Mesodermal cell (in vitro differentiated cells): ENCODE data around the gene APP.
A peak's percentile ranks its signal among the peaks of the same experiment; 100 is the strongest.

Source experiments
- H3K27ac ChIP-seq: 2 replicates; pipeline ENCODE4 v1.7.0; 2013; ENCODE audit warnings: mild to moderate bottlenecking, low read depth, low read length, moderate library complexity; ENCODE audit not compliant: severe bottlenecking
- H3K36me3 ChIP-seq: 2 replicates; pipeline ENCODE4 v1.7.1; 2013; ENCODE audit warnings: mild to moderate bottlenecking, low read length, moderate library complexity; ENCODE audit not compliant: control insufficient read depth, insufficient read depth
- H3K4me1 ChIP-seq: one replicate; pipeline ENCODE4 v1.7.1; 2013; ENCODE audit warnings: mild to moderate bottlenecking, low read length; ENCODE audit not compliant: insufficient read depth, control insufficient read depth, poor library complexity, severe bottlenecking
- H3K4me3 ChIP-seq: 2 replicates; pipeline ENCODE4 v1.7.0; 2013; ENCODE audit warnings: low read length, control low read depth, mild to moderate bottlenecking; ENCODE audit not compliant: insufficient read depth, poor library complexity, severe bottlenecking; ENCODE audit errors: extremely low read depth
- H3K9me3 ChIP-seq: 2 replicates; pipeline ENCODE4 v1.7.1; 2013; ENCODE audit warnings: mild to moderate bottlenecking, low read length, moderate library complexity; ENCODE audit not compliant: control insufficient read depth
- WGBS, 2 experiments: methylation state at CpG; one replicate each; pipeline ENCODE4 v1.1.5; 2013; ENCODE audit warnings: missing lambda C conversion rate in 2 of 2; ENCODE audit not compliant: insufficient coverage in 2 of 2; 5-methylcytosine and 5-hydroxymethylcytosine counted together

Gene APP

DNA sequence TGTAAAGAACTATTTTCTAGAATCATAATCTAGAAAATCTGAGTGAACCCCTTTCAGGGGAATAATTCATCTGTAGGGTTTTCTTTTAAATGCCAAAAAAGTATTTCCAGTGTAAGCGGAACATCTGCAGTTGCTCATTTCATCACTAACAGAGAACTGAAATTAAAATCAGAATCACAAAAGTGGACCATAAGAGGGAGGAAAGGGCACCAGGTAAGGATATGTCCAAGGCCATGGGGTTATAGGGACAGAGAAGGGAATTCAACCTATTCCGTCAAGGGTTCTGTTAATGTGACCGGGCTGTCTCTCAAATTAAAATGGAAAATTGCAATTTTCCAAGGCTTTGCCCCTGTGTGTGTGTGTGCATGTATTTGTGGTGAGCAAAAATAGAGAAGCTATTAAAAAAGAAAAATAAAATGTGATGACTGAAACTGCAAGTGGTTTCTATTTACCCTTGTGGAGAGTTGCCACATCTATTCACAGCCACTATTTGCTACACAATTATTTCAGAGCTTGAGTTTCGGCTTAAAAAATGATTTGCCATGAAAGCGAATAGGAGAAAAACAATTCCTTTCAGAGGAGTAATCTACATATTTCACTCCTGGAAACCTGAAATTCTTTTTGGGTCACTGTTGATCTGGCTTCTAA, 53.1 kb downstream of the APP start:
- 94 to 96% methylated on average over 3 to 4 of the region's 5 CpGs for WGBS, 2 experiments
- H3K4me1 ChIP-seq = peaks cover 35% of the 10 kb centered on the region
- peaks cover 6% of the 10 kb centered on the region for H3K36me3 ChIP-seq
- no peaks in the 10 kb centered on the region for H3K9me3 ChIP-seq
- H3K27ac ChIP-seq = peak overlapping the region; percentile 95
- no peak overlapping the region for H3K4me3 ChIP-seq

DNA sequence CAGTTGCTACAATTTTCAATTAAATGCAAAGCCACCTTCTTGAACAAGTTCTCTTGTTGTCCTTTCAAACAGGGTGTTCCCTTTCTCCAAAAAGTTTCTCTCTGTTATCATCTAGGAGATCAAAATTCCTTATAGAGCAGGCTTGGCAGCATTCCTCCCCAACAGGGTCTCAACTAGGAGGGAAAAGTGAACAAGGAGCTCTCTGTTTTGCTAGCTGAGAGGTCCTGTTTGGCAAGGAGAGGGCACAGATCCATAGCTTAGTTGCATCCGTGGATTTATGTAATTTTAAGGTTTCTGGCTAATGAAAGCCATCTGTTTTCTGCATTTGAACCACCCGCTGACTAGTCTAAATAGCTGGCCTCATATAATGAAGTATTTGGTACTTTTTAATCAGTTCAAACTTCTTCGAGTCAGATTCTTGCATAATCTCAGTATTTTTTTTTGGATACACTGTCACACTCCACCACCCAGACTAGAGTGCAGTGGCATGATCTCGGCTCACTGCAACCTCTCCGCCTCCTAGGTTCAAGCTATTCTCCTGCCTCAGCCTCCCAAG, 54.0 kb downstream of the APP start:
- Histone ChIP-seq H3K4me3 (no peak overlapping the region), H3K36me3 (peaks cover 12% of the 10 kb centered on the region), H3K9me3 (no peaks in the 10 kb centered on the region), H3K27ac (peak overlapping the region; percentile 95), H3K4me1 (peaks cover 35% of the 10 kb centered on the region)
- 79 to 82% methylated on average over 3 of the region's 5 CpGs for WGBS, 2 experiments

DNA sequence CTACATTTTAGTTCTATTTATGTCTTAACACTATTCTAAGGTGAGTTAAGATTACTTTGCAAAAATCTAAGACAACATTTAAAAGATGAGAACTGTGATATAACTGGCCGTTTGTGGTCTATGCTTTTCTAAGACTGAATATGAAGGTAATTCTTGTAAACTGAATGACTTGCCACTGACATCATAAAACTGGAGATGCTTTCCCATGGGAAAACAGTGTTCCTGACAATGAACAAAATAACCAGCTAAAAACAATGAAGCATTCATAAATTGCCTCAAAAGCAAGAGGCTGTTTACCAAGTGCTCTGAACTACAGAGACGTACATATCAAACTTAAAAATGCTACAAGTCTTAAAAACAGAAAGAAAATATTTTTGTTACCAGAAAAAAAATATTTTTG, 54.7 kb downstream of the APP start:
- H3K4me1 ChIP-seq = peaks cover 35% of the 10 kb centered on the region
- H3K4me3 ChIP-seq = no peak overlapping the region
- peaks cover 15% of the 10 kb centered on the region for H3K36me3 ChIP-seq
- 57% methylated on average over 1 of the region's 2 CpGs; no CpG with 5 or more reads in 1 of the 2 experiments for WGBS, 2 experiments
- H3K9me3 ChIP-seq = no peaks in the 10 kb centered on the region
- peak overlapping the region; percentile 95 for H3K27ac ChIP-seq

DNA sequence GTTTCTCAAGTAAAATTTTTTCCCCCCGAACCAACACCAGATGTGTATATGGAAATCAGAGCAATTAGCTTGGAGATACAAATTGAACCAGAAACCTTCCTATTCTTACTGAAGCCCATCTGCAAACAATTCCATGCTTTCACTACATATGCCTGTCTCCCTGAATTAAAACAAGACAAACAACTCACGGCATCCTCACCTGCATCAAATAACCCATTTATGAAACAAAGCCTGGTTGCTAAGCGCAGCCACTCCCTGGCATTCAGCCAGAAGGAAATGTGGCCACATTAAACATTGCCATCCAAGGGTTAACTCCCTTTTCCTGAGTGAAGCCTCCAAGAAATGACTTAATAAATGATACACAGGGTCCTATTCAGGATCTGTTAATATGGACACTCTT, 55.3 kb downstream of the APP start:
- H3K4me1 ChIP-seq = peaks cover 35% of the 10 kb centered on the region
- H3K4me3 ChIP-seq = no peak overlapping the region
- WGBS, 2 experiments = 89 to 92% methylated on average over 2 of the region's 3 CpGs
- no peaks in the 10 kb centered on the region for H3K9me3 ChIP-seq
- peaks cover 15% of the 10 kb centered on the region for H3K36me3 ChIP-seq
- H3K27ac ChIP-seq = peak overlapping the region; percentile 95

DNA sequence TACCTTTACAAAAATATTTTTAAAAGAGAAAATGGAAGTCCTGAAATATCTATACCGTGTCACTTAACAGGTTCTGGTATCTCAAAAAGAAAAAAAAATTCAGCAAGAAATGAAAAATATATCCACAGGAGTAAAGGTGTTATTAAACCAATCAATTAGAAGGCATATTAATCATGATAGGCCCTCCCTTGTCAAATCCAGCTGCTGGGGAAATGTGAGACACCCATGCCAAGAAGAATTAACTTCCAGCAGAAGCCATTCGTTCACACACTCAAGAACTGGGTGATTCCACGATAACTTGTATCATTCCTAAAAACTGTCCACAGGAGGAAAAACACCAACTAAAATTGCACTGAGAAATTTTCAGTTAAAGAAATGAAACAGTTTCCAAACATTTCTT, 57.6 kb downstream of the APP start:
- Histone ChIP-seq H3K4me3 (no peak overlapping the region), H3K36me3 (peaks cover 35% of the 10 kb centered on the region), H3K9me3 (no peaks in the 10 kb centered on the region), H3K27ac (no peak overlapping the region), H3K4me1 (peaks cover 18% of the 10 kb centered on the region)
- 83 to 100% methylated on average over 1 of the region's 3 CpGs for WGBS, 2 experiments

DNA sequence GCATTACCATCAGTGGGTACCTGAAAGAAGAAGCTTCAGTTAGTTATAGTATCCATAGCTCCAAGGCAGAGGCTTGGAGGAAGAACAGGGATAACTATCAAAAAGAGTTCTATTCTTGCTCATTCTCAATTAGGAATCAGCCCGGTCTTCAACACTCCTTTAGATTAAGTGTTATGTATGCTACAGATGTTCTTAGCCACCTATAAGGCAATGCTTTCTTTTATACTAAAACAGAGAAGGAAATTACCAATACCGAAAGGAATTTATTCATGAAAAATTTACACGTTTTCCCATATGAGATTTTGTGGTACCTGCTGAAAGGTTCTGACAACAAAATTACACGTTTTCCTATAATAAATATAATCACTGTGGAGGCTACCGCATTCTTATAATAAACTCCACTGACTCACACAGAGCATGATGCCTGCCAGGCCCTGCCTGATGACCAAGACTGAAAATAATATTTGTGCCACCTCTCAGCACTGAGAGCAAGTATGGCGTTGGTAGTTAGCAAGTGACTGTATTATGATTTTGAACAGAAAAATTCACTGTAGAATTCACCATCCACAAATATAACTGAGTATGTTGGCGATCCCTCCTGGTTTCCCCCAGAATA, 58.3 kb downstream of the APP start:
- H3K27ac ChIP-seq = no peak overlapping the region
- H3K9me3 ChIP-seq = no peaks in the 10 kb centered on the region
- H3K36me3 ChIP-seq = peaks cover 36% of the 10 kb centered on the region
- no peak overlapping the region for H3K4me3 ChIP-seq
- H3K4me1 ChIP-seq = peaks cover 17% of the 10 kb centered on the region
- WGBS, 2 experiments = 90 to 100% methylated on average over 1 to 2 of the region's 7 CpGs

DNA sequence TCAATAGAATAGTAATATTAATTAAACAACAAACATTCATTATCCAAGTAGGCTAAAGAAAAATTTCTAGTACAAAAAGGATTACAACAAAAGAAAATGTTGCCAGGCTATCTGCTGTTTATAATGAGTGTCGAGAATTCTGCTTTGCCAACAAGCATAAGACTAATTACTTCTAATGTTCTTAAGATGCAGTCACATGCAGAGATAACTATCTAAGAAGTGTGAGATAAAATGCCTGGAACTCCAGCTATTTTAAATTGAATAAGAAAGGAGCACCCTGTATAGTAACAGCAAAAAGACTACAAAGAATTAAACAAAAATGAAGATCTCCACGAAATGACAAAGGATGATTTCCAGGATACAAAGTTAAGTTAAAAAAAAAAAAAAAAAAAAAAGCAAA, 59.9 kb downstream of the APP start:
- peaks cover 14% of the 10 kb centered on the region for H3K4me1 ChIP-seq
- no peaks in the 10 kb centered on the region for H3K9me3 ChIP-seq
- no peak overlapping the region for H3K4me3 ChIP-seq
- WGBS, 2 experiments = no CpG with 5 or more reads among the region's 2 CpGs
- peaks cover 49% of the 10 kb centered on the region for H3K36me3 ChIP-seq
- H3K27ac ChIP-seq = no peak overlapping the region

DNA sequence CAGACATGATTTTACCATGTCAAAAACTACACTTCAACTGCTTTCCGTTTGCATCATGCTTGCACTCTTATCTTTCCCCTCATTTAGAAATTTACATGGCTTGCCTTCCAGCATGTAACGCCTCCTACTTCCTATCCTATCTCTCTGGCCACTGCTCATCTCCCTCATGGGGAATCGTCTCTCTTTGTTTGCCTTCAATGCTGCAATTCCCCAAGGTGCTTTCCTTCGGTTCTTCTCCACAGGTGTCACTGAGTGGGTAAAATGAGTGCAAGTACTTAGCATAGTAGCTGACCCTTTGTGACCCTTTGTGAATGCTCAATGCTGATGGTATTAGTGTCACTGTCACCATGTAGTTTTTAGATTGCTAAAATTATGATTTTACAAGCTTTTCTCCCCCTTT, 63.1 kb downstream of the APP start:
- 67 to 77% methylated on average over 3 to 4 of the region's 4 CpGs for WGBS, 2 experiments
- H3K4me3 ChIP-seq = no peak overlapping the region
- H3K9me3 ChIP-seq = no peaks in the 10 kb centered on the region
- H3K4me1 ChIP-seq = peaks cover 15% of the 10 kb centered on the region
- H3K36me3 ChIP-seq = peaks cover 68% of the 10 kb centered on the region
- no peak overlapping the region for H3K27ac ChIP-seq

DNA sequence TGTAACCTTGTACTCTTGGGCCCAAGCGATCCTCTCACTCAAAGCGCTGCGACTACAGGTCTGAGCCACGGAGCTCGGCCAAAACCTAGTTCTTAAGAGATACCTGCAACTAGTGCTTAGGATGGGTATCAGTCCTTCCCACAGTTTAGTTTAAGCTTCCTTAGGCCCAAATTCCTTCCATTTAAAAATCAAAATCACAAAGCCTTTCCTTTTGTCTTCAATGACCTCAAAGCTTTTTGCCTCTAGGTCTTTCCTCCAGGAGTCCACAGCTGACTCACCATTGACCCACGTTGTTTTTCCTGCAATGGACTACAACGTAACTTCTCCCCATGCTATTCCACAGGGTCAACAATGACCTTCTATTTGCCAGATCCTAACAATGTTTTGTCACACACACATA, 64.0 kb downstream of the APP start:
- Histone ChIP-seq H3K4me1 (peaks cover 15% of the 10 kb centered on the region), H3K36me3 (peaks cover 59% of the 10 kb centered on the region), H3K27ac (no peak overlapping the region), H3K4me3 (no peak overlapping the region), H3K9me3 (no peaks in the 10 kb centered on the region)
- 78 to 80% methylated on average over 6 to 7 of the region's 7 CpGs for WGBS, 2 experiments

DNA sequence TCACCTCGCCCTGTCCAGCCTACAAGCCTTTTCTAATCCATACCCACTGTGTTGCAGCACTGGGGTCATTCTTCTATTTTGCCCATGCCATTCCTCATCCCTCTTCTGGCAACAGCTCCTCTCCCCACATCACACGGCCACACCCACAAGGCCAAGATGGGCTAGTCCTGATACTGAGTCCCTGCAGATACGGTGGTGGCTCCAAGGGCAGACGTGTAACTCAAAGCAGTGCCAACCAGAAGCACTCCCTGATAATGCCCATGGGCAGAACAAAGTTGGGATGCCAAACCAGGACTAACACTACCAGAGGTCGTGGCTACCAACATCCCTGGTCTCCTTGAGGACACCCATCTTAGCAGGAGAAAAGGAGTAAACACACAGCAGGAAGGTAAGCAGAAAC, 64.8 kb downstream of the APP start:
- Histone ChIP-seq H3K4me1 (peaks cover 19% of the 10 kb centered on the region), H3K4me3 (no peak overlapping the region), H3K36me3 (peaks cover 54% of the 10 kb centered on the region), H3K27ac (no peak overlapping the region), H3K9me3 (no peaks in the 10 kb centered on the region)
- WGBS, 2 experiments = 94 to 97% methylated on average over 3 to 4 of the region's 5 CpGs

DNA sequence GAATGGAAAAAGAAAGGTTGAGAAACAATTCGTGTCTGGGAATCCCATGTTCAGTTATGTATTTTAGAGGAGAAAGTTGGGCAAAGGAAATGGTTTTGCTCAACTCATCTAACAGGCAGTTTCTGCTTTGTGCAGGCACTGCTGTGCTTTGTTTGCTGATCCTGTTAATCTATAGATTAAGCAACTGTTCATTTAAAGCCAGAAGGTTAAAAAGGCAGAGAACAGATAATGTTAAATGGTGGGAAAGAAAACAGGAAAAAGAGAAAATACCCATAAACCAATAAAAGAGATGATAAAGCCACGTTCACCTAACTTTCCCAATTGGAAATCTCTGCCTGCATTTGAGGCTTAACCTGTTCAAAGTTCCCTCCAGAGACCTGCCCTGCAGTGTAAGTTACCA, 70.0 kb downstream of the APP start:
- no peak overlapping the region for H3K27ac ChIP-seq
- no peaks in the 10 kb centered on the region for H3K9me3 ChIP-seq
- no peak overlapping the region for H3K4me3 ChIP-seq
- WGBS, 2 experiments = 80 to 100% methylated on average over 1 of the region's 2 CpGs
- H3K4me1 ChIP-seq = peaks cover 17% of the 10 kb centered on the region
- H3K36me3 ChIP-seq = peaks cover 21% of the 10 kb centered on the region
